ENCODE results near the gene SLC4A3.

GRCh38 chr2:219684721-219685689 lies 57.6 kb downstream of the SLC4A3 start:
- TF ChIP-seq, protein P1, sequence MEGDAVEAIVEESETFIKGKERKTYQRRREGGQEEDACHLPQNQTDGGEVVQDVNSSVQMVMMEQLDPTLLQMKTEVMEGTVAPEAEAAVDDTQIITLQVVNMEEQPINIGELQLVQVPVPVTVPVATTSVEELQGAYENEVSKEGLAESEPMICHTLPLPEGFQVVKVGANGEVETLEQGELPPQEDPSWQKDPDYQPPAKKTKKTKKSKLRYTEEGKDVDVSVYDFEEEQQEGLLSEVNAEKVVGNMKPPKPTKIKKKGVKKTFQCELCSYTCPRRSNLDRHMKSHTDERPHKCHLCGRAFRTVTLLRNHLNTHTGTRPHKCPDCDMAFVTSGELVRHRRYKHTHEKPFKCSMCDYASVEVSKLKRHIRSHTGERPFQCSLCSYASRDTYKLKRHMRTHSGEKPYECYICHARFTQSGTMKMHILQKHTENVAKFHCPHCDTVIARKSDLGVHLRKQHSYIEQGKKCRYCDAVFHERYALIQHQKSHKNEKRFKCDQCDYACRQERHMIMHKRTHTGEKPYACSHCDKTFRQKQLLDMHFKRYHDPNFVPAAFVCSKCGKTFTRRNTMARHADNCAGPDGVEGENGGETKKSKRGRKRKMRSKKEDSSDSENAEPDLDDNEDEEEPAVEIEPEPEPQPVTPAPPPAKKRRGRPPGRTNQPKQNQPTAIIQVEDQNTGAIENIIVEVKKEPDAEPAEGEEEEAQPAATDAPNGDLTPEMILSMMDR (IDR thresholded peaks at IDR 0.05; ENCODE audit: borderline replicate concordance, extremely low read depth, low read length, poor library complexity, severe bottlenecking), result no peak
- TF ChIP-seq EZH2 (IDR thresholded peaks at IDR 0.05; ENCODE audit: borderline replicate concordance, low read depth, low read length, severe bottlenecking), result no peak

Data from DND-41 (cell line).